HepG2 (cell line): Measurements from ENCODE around the gene ABHD15. TPM values are rescaled to one million over a fixed set of nuclear protein-coding genes. Genes with fewer than 3 reads are reported as not detected.

ENCODE experiments used
- HMG20A ChIP-seq: IDR thresholded peaks from 2 replicates; pipeline ENCODE4 v1.6.1; 2016; ENCODE audit warnings: borderline replicate concordance
- MBD4 ChIP-seq: IDR thresholded peaks from 2 replicates; pipeline ENCODE4 v1.6.1; 2012; ENCODE audit warnings: low read length, inconsistent platforms, borderline replicate concordance
- MLX ChIP-seq: IDR thresholded peaks from 2 replicates; pipeline ENCODE4 v1.6.1; 2016
- NFKB2 ChIP-seq: sonication (generic); formaldehyde crosslinking; IDR thresholded peaks from 2 replicates; pipeline ENCODE4 v1.4.0; 2020; ENCODE audit warnings: missing genetic modification reagents, borderline replicate concordance
- PHB2 ChIP-seq: fragments of 450-650 bp; IDR thresholded peaks from 2 replicates; pipeline ENCODE4 v1.6.1; 2018; ENCODE audit not compliant: partially characterized antibody
- PITX1 ChIP-seq: sonication (generic); formaldehyde crosslinking; IDR thresholded peaks from 2 replicates; pipeline ENCODE4 v1.5.1; 2020; ENCODE audit warnings: mild to moderate bottlenecking, missing genetic modification reagents
- POLR2AphosphoS5 ChIP-seq: IDR thresholded peaks from 2 replicates; pipeline ENCODE4 v1.6.1; 2012; ENCODE audit warnings: low read depth, low read length
- RBAK ChIP-seq: sonication (generic); formaldehyde crosslinking; IDR thresholded peaks from 2 replicates; pipeline ENCODE4 v1.5.1; 2020; ENCODE audit warnings: mild to moderate bottlenecking, missing genetic modification reagents
- RCOR2 ChIP-seq: IDR thresholded peaks from 2 replicates; pipeline ENCODE4 v1.6.1; 2016; ENCODE audit warnings: missing biosample characterization, missing genetic modification reagents
- REPIN1 ChIP-seq: sonication (generic); formaldehyde crosslinking; IDR thresholded peaks from 2 replicates; pipeline ENCODE4 v1.8.0; 2022; ENCODE audit warnings: missing genetic modification reagents, low read depth, mild to moderate bottlenecking, borderline replicate concordance
- SNAI1 ChIP-seq: sonication (generic); formaldehyde crosslinking; IDR thresholded peaks from 2 replicates; pipeline ENCODE4 v1.5.0; 2020; ENCODE audit warnings: mild to moderate bottlenecking, missing genetic modification reagents, borderline replicate concordance
- TGIF2 ChIP-seq: IDR thresholded peaks from 2 replicates; pipeline ENCODE4 v1.6.1; 2016; ENCODE audit warnings: control low read depth, missing compliant biosample characterization
- ZFP1 ChIP-seq: IDR thresholded peaks from 2 replicates; pipeline ENCODE4 v1.6.1; 2016
- ZFX ChIP-seq: sonication (generic); formaldehyde crosslinking; IDR thresholded peaks from 2 replicates; pipeline ENCODE4 v1.4.0; 2020; ENCODE audit warnings: mild to moderate bottlenecking, low read depth, missing genetic modification reagents, moderate library complexity
- ZNF24 ChIP-seq: fragments of 450-650 bp; IDR thresholded peaks from 2 replicates; pipeline ENCODE4 v1.6.1; 2017; ENCODE audit warnings: antibody characterized with exemption, mild to moderate bottlenecking
- ZNF329 ChIP-seq: sonication (generic); formaldehyde crosslinking; IDR thresholded peaks from 2 replicates; pipeline ENCODE4 v1.9.0; 2021; ENCODE audit warnings: low read depth, mild to moderate bottlenecking, missing genetic modification reagents
- ZNF430 ChIP-seq: sonication (generic); formaldehyde crosslinking; IDR thresholded peaks from 2 replicates; pipeline ENCODE4 v1.9.0; 2021; ENCODE audit warnings: mild to moderate bottlenecking, missing genetic modification reagents
- ZNF75D ChIP-seq: sonication (generic); formaldehyde crosslinking; IDR thresholded peaks from 2 replicates; pipeline ENCODE4 v1.8.1; 2023; ENCODE audit warnings: missing genetic modification reagents, mild to moderate bottlenecking, borderline replicate concordance
- ZNF841 ChIP-seq: sonication (generic); formaldehyde crosslinking; IDR thresholded peaks from 2 replicates; pipeline ENCODE4 v1.8.1; 2023; ENCODE audit warnings: missing genetic modification reagents, borderline replicate concordance
- polyA plus RNA-seq, 8 experiments: library from polyadenylated mRNA; depleted of rRNA in 3 of 8; stranded (reverse) in 7 of 8; unstranded in 1 of 8; fragments of >200 nt; fragmentation: Illumina TruSeq in 4 of 8; extraction: Trizol in 4 of 8; gene quantifications; 2 replicates each; pipeline versions ENCODE4 v1.2.1 to v1.2.3, GENCODE V29; 2011 to 2016; ENCODE audit warnings: low read depth in 4 of 8, missing spikeins in 1 of 8, mixed read lengths in 1 of 8; ENCODE audit not compliant: insufficient read depth in 1 of 8
- total RNA-seq, 5 experiments: library from RNA; depleted of rRNA; stranded (reverse); fragments of >200 nt; fragmentation: Illumina TruSeq; extraction: Trizol; gene quantifications; 2 replicates each; pipeline ENCODE4 v1.2.3, GENCODE V29; 2016; ENCODE audit warnings: low read depth in 1 of 5
- TF ChIP-seq, protein P1 (sequence below): sonication (generic); formaldehyde crosslinking; IDR thresholded peaks from 2 replicates; pipeline ENCODE4 v1.5.1; 2020; ENCODE audit warnings: missing genetic modification reagents, mild to moderate bottlenecking, borderline replicate concordance
- TF ChIP-seq, protein P2 (sequence below): IDR thresholded peaks from 2 replicates; pipeline ENCODE4 v1.6.1; 2018; ENCODE audit warnings: missing genetic modification reagents
- TF ChIP-seq, protein P3 (sequence below): sonication (generic); formaldehyde crosslinking; IDR thresholded peaks from 2 replicates; pipeline ENCODE4 v1.4.0; 2020; ENCODE audit warnings: missing genetic modification reagents
- TF ChIP-seq, protein P4 (sequence below): sonication (generic); formaldehyde crosslinking; IDR thresholded peaks from 2 replicates; pipeline ENCODE4 v1.4.0; 2020; ENCODE audit warnings: missing genetic modification reagents

Gene ABHD15
- total and polyA plus RNA-seq, 2 of the 13 experiments (the other 11 are each of a cell fraction or from before 2014, with no cell fraction given), result 2.4 to 7.7 TPM

GRCh38 chr17:29568331-29569244 lies 1.8 kb upstream of the ABHD15 start, which contains the start of gene TP53I13 (continued):
- TF ChIP-seq REPIN1 (CRISPR knock-in tag) (no peak), POLR2AphosphoS5 (peak; percentile 64), NFKB2 (CRISPR knock-in tag) (0 out of 2 replicates have a peak, but pooled peaks have one; percentile 60), ZFX (peak; percentile 96), PHB2 (no peak), ZNF329 (CRISPR knock-in tag) (no peak), HMG20A (CRISPR knock-in tag) (no peak), ZNF430 (CRISPR knock-in tag) (peak; percentile 31; the same call in 1 of the 2 replicates), RCOR2 (CRISPR knock-in tag) (no peak), RBAK (CRISPR knock-in tag) (0 out of 2 replicates have a peak, but pooled peaks have one; percentile 13), ZNF841 (CRISPR knock-in tag) (no peak), MBD4 (no peak), MLX (CRISPR knock-in tag) (no peak), TGIF2 (CRISPR knock-in tag) (peak; percentile 35; the same call in 1 of the 2 replicates), ZNF24 (no peak), PITX1 (CRISPR knock-in tag) (peak; percentile 15; the same call in 1 of the 2 replicates), SNAI1 (CRISPR knock-in tag) (peak; percentile 54; the same call in 1 of the 2 replicates), ZFP1 (CRISPR knock-in tag) (0 out of 2 replicates have a peak, but pooled peaks have one; percentile 47), ZNF75D (CRISPR knock-in tag) (no peak)
- TF ChIP-seq, protein P1, sequence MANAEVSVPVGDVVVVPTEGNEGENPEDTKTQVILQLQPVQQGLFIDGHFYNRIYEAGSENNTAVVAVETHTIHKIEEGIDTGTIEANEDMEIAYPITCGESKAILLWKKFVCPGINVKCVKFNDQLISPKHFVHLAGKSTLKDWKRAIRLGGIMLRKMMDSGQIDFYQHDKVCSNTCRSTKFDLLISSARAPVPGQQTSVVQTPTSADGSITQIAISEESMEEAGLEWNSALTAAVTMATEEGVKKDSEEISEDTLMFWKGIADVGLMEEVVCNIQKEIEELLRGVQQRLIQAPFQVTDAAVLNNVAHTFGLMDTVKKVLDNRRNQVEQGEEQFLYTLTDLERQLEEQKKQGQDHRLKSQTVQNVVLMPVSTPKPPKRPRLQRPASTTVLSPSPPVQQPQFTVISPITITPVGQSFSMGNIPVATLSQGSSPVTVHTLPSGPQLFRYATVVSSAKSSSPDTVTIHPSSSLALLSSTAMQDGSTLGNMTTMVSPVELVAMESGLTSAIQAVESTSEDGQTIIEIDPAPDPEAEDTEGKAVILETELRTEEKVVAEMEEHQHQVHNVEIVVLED (CRISPR knock-in tag), result peak; percentile 56; the same call in 1 of the 2 replicates
- TF ChIP-seq, protein P2, sequence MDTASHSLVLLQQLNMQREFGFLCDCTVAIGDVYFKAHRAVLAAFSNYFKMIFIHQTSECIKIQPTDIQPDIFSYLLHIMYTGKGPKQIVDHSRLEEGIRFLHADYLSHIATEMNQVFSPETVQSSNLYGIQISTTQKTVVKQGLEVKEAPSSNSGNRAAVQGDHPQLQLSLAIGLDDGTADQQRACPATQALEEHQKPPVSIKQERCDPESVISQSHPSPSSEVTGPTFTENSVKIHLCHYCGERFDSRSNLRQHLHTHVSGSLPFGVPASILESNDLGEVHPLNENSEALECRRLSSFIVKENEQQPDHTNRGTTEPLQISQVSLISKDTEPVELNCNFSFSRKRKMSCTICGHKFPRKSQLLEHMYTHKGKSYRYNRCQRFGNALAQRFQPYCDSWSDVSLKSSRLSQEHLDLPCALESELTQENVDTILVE (CRISPR knock-in tag), result 0 out of 2 replicates have a peak, but pooled peaks have one; percentile 17
- TF ChIP-seq, protein P3, sequence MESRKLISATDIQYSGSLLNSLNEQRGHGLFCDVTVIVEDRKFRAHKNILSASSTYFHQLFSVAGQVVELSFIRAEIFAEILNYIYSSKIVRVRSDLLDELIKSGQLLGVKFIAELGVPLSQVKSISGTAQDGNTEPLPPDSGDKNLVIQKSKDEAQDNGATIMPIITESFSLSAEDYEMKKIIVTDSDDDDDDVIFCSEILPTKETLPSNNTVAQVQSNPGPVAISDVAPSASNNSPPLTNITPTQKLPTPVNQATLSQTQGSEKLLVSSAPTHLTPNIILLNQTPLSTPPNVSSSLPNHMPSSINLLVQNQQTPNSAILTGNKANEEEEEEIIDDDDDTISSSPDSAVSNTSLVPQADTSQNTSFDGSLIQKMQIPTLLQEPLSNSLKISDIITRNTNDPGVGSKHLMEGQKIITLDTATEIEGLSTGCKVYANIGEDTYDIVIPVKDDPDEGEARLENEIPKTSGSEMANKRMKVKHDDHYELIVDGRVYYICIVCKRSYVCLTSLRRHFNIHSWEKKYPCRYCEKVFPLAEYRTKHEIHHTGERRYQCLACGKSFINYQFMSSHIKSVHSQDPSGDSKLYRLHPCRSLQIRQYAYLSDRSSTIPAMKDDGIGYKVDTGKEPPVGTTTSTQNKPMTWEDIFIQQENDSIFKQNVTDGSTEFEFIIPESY, result no peak
- TF ChIP-seq, protein P4, sequence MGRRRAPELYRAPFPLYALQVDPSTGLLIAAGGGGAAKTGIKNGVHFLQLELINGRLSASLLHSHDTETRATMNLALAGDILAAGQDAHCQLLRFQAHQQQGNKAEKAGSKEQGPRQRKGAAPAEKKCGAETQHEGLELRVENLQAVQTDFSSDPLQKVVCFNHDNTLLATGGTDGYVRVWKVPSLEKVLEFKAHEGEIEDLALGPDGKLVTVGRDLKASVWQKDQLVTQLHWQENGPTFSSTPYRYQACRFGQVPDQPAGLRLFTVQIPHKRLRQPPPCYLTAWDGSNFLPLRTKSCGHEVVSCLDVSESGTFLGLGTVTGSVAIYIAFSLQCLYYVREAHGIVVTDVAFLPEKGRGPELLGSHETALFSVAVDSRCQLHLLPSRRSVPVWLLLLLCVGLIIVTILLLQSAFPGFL (CRISPR knock-in tag), result no peak
